Sigmoid colon (tissue), 4 donors: ENCODE measurements around the gene PRKN.

Source experiments
- EP300 ChIP-seq, 4 donors: sonication (generic); formaldehyde crosslinking; IDR thresholded peaks; one replicate each; pipeline ENCODE4 v1.6.1; 2017; ENCODE audit warnings: antibody characterized with exemption in 4 of 4
- POLR2A ChIP-seq, 2 donors: fragments of 450-650 bp; IDR thresholded peaks; one replicate each; pipeline ENCODE4 v1.6.1; 2016; ENCODE audit warnings: antibody characterized with exemption in 2 of 2, mild to moderate bottlenecking in 2 of 2, moderate library complexity in 2 of 2
- TF ChIP-seq, protein P1 (sequence below), 4 experiments: fragments of 450-650 bp in 3 of 4; fragments of 200-600 bp in 1 of 4; IDR thresholded peaks; one replicate each; pipeline ENCODE4 v1.5.1; 2016 to 2019; ENCODE audit warnings: antibody characterized with exemption in 4 of 4, mild to moderate bottlenecking in 3 of 4, moderate library complexity in 2 of 4

DNA sequence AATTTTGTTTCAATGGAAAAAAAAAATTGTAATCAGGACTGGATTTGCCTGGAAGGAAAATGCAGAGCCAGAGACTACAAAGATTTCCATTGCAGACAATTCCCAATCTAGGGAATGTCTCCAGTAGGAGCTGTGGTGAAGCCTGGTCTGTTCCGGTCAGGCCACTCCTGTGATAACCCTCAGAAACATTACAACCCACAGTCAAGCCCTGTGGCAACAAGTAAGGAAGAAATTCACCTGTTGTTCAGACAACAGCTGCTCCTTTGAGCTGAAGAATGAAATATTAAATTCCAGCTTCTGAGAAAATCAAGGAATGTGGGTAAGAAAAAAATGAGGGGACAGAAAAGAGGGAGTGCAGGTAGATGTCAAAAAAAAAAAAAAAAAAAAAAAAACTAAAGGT, 8.0 kb downstream of the PRKN start:
- no peak for TF ChIP-seq EP300 (IDR thresholded peaks at IDR 0.05)
- TF ChIP-seq, protein P1, sequence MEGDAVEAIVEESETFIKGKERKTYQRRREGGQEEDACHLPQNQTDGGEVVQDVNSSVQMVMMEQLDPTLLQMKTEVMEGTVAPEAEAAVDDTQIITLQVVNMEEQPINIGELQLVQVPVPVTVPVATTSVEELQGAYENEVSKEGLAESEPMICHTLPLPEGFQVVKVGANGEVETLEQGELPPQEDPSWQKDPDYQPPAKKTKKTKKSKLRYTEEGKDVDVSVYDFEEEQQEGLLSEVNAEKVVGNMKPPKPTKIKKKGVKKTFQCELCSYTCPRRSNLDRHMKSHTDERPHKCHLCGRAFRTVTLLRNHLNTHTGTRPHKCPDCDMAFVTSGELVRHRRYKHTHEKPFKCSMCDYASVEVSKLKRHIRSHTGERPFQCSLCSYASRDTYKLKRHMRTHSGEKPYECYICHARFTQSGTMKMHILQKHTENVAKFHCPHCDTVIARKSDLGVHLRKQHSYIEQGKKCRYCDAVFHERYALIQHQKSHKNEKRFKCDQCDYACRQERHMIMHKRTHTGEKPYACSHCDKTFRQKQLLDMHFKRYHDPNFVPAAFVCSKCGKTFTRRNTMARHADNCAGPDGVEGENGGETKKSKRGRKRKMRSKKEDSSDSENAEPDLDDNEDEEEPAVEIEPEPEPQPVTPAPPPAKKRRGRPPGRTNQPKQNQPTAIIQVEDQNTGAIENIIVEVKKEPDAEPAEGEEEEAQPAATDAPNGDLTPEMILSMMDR (IDR thresholded peaks at IDR 0.05) = no peak
- TF ChIP-seq POLR2A (IDR thresholded peaks at IDR 0.05) = no peak
